ENCODE results near the gene ROPN1L.

- TF ChIP-seq POLR2A (IDR thresholded peaks at IDR 0.05): no peak
- TF ChIP-seq CTCF (IDR thresholded peaks at IDR 0.05): no peak
Observed at GRCh38 chr5:10509575-10509974, 67.9 kb downstream of the ROPN1L start.
